Muscle of leg (tissue), 11 donors: Measurements from ENCODE around the gene DYDC2. TPM values are rescaled to one million over a fixed set of nuclear protein-coding genes. Genes with fewer than 3 reads are reported as not detected.
"Not testable (repeated sequence)": the region's sequence is repeated elsewhere in the genome, so short reads cannot be mapped to it uniquely, and the experiment has no call there.

Source experiments
- DNase-seq: peaks from one replicate; pipeline ENCODE4 v3.0.0; 2013
- H3K27ac ChIP-seq: one replicate; pipeline ENCODE4 v1.5.1; 2013; ENCODE audit warnings: mild to moderate bottlenecking, low read length, control low read depth
- H3K27me3 ChIP-seq: one replicate; pipeline ENCODE4 v1.6.1; 2013; ENCODE audit warnings: low read length; ENCODE audit not compliant: control insufficient read depth, insufficient read depth
- H3K36me3 ChIP-seq: one replicate; pipeline ENCODE4 v1.6.1; 2013; ENCODE audit warnings: low read length; ENCODE audit not compliant: control insufficient read depth, insufficient read depth
- H3K4me1 ChIP-seq: one replicate; pipeline ENCODE4 v1.6.1; 2013; ENCODE audit warnings: low read length; ENCODE audit not compliant: control insufficient read depth, insufficient read depth
- H3K4me3 ChIP-seq: one replicate; pipeline ENCODE4 v1.5.1; 2013; ENCODE audit warnings: low read length, control low read depth
- H3K9me3 ChIP-seq: replicated peaks from 2 replicates; pipeline ENCODE4 v1.6.1; 2013; ENCODE audit warnings: low read depth, low read length; ENCODE audit not compliant: control insufficient read depth
- WGBS: methylation state at CpG from one replicate; pipeline ENCODE4 v1.1.5; 2013; ENCODE audit warnings: missing lambda C conversion rate; ENCODE audit not compliant: insufficient coverage; 5-methylcytosine and 5-hydroxymethylcytosine counted together
- polyA plus RNA-seq, 8 donors: library from polyadenylated mRNA; unstranded; fragments of 120-200 nt; gene quantifications; one replicate each; pipeline versions ENCODE4 v1.2.1 to v1.2.3, GENCODE V29; 2013; ENCODE audit warnings: inconsistent platforms in 1 of 8, low replicate concordance in 1 of 8; ENCODE audit not compliant: insufficient read length in 8 of 8, insufficient read depth in 1 of 8
- total RNA-seq: library from RNA; stranded (reverse); fragments of 120-200 nt; gene quantifications from one replicate; pipeline ENCODE4 v1.2.4, GENCODE V29; 2013

Gene DYDC2
- total and polyA plus RNA-seq, 9 donors = 0.04 to 0.22 (median 0.12) TPM; not detected in 5

DNA sequence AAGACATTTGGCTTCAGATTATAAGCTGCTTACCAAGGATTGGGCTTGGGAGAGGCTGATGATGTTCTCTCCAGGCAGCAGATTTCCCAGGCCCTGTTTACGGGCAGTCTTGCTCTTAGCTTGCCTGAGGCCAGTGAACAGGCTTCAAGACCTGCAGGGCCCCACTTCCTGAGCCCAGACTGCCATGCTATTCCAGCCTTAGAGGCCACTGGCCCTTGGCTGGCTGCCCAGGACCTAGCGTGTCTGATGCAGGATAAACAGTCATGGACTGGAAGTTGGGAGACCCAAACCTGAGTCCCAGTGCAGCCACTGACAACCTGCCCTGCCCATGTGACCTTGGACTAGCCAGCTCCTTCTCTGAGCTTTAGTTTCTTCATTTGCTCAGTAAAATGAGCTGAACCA lies 54.7 kb downstream of the DYDC2 start:
- WGBS = 75% methylated on average over 2 of the region's 2 CpGs

GRCh38 chr10:80411681-80412220 lies 55.2 kb downstream of the DYDC2 start:
- Histone ChIP-seq H3K27me3 (no peaks in the 10 kb centered on the region), H3K36me3 (no peaks in the 10 kb centered on the region), H3K4me1 (peaks cover 75% of the 10 kb centered on the region), H3K27ac (no peak overlapping the region), H3K4me3 (no peak overlapping the region), H3K9me3 (no peaks in the 10 kb centered on the region)
- DNase-seq = no peak
- no CpG with 5 or more reads among the region's 1 CpG for WGBS

More for the DNA sequence above, 54.7 kb downstream of the DYDC2 start:
- Histone ChIP-seq H3K9me3 (no peaks in the 10 kb centered on the region), H3K4me3 (no peak overlapping the region), H3K27ac (no peak overlapping the region), H3K27me3 (no peaks in the 10 kb centered on the region), H3K4me1 (peaks cover 72% of the 10 kb centered on the region), H3K36me3 (no peaks in the 10 kb centered on the region)
- no peak for DNase-seq

- peak; percentile 27 for DNase-seq
- H3K4me3 ChIP-seq = no peak overlapping the region
- WGBS = 74% methylated on average over 4 of the region's 5 CpGs
- H3K27me3 ChIP-seq = no peaks in the 10 kb centered on the region
- H3K27ac ChIP-seq = peak overlapping the region; percentile 65
- H3K4me1 ChIP-seq = peaks cover 76% of the 10 kb centered on the region
- H3K9me3 ChIP-seq = no peaks in the 10 kb centered on the region
- H3K36me3 ChIP-seq = no peaks in the 10 kb centered on the region
Observed at GRCh38 chr10:80412486-80412885, 55.9 kb downstream of the DYDC2 start.

- no peaks in the 10 kb centered on the region for H3K9me3 ChIP-seq
- H3K27me3 ChIP-seq = no peaks in the 10 kb centered on the region
- no peak overlapping the region for H3K4me3 ChIP-seq
- peak overlapping the region; percentile 66 for H3K27ac ChIP-seq
- H3K36me3 ChIP-seq = no peaks in the 10 kb centered on the region
- H3K4me1 ChIP-seq = peaks cover 73% of the 10 kb centered on the region
- 61% methylated on average over 10 of the region's 12 CpGs for WGBS
- DNase-seq = peak; percentile 56
Observed at GRCh38 chr10:80413271-80413996, 56.9 kb downstream of the DYDC2 start.

GRCh38 chr10:80414142-80414895 lies 57.7 kb downstream of the DYDC2 start:
- Histone ChIP-seq H3K4me3 (no peak overlapping the region), H3K4me1 (peaks cover 69% of the 10 kb centered on the region), H3K27me3 (no peaks in the 10 kb centered on the region), H3K36me3 (no peaks in the 10 kb centered on the region), H3K27ac (peak overlapping the region; percentile 66), H3K9me3 (no peaks in the 10 kb centered on the region)
- 60% methylated on average over 2 of the region's 7 CpGs for WGBS
- peak; percentile 26 for DNase-seq

- H3K4me1 ChIP-seq = peaks cover 61% of the 10 kb centered on the region
- peak overlapping the region; percentile 13 for H3K27ac ChIP-seq
- H3K4me3 ChIP-seq = no peak overlapping the region
- WGBS = 83% methylated on average over 3 of the region's 3 CpGs
- peaks cover 1% of the 10 kb centered on the region for H3K36me3 ChIP-seq
- H3K9me3 ChIP-seq = no peaks in the 10 kb centered on the region
- DNase-seq = no peak
- no peaks in the 10 kb centered on the region for H3K27me3 ChIP-seq
Observed at GRCh38 chr10:80415734-80416478, 59.3 kb downstream of the DYDC2 start.

- peaks cover 5% of the 10 kb centered on the region for H3K36me3 ChIP-seq
- H3K4me1 ChIP-seq = peaks cover 54% of the 10 kb centered on the region
- DNase-seq = peak; percentile 93
- H3K27ac ChIP-seq = peak overlapping the region; percentile 43
- no peaks in the 10 kb centered on the region for H3K9me3 ChIP-seq
- no peak overlapping the region for H3K4me3 ChIP-seq
- WGBS = 26% methylated on average over 6 of the region's 15 CpGs
- H3K27me3 ChIP-seq = no peaks in the 10 kb centered on the region
Observed at GRCh38 chr10:80416479-80417098, 60.0 kb downstream of the DYDC2 start.

DNA sequence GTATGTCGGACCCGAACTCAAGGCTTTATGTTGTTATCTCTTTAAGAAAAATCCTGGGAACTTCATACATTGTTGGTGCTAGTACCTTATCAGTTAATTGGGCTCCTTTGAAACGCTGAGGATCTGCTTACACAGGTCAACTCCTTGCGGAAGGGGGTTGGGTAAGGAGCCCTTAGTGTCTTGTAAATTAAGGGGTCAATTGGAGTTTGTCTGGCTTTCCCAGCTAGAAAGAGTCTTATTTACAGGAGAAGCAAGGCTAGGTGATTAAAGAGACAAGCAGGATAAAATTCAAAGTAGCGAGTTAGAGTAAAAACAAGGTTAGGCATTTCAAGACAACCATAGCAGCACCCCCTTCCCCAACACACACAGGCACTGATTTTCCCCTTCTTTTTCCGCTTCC lies 60.7 kb downstream of the DYDC2 start:
- no CpG with 5 or more reads among the region's 6 CpGs for WGBS
- H3K4me3 ChIP-seq, DNase-seq, H3K27me3 ChIP-seq, H3K36me3 ChIP-seq, H3K9me3 ChIP-seq, H3K27ac ChIP-seq: not testable (repeated sequence)
- peaks cover 49% of the 10 kb centered on the region for H3K4me1 ChIP-seq
